Stimulated activated naive CD4-positive, alpha-beta T cell (primary cell): ENCODE data around the gene EFHC1.
"Not testable (repeated sequence)": the region's sequence is repeated elsewhere in the genome, so short reads cannot be mapped to it uniquely, and the experiment has no call there.

Experiments used
- DNase-seq, 6 experiments: peaks; one replicate each; lab custom pipeline; 2025; lab: John Stamatoyannopoulos, UW

EFHC1 gene

DNA sequence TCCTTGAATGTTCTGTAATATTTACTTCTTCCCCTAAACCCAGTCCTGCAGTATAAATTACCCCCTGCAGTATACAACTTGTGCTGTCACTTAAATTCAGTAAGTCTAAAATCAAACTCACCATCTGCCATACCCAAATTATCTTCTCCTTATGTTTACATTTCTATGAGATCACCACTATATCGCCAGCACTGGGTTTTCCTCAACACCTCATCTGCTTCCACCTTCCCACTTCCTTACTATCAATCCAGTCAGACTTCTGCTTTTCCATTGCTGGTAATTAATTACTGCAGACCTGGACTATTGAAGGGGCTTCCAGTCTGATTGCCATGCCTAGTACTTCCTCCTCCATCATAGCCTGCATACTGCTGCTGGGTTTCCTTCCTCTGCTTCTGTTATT lies 15.2 kb downstream of the EFHC1 start:
- DNase-seq: no peak

DNA sequence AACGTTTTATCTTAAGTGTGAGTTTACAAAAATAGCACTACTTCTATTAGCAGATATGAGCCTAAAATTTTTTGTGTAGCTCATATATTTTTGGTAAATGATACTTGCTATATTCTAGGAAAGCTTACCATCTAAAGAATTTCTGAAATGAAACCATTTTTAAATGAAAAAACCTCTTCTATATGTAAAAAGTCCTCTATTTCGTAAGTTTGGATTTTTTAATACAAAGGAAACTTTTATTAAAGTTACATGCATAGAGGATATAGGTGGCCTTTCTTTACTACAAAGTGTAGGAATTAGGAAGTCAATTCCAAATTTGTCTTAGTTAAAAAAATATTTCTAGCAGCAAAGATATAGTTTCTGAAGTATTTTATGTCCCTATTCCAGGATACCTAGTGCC lies 18.8 kb downstream of the EFHC1 start:
- no peak for DNase-seq

DNA sequence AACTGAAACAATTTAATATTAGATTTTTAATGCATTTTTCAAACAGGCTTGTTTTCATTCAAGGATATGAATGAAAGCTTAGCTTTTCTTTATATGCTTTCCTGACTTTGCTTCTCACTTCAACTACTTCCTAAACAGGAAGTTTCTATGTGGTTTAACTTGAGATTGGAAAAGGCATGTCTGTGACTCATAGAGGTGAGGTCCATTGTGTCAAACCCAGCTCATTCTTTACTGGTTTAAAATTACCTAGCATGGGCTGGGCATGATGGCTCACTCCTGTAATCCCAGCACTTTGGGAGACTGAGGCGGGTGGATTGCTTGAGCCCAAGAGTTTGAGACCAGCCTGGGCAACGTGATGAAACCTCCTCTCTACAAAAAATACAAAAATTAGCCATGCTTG lies 34.4 kb downstream of the EFHC1 start:
- no peak for DNase-seq

DNA sequence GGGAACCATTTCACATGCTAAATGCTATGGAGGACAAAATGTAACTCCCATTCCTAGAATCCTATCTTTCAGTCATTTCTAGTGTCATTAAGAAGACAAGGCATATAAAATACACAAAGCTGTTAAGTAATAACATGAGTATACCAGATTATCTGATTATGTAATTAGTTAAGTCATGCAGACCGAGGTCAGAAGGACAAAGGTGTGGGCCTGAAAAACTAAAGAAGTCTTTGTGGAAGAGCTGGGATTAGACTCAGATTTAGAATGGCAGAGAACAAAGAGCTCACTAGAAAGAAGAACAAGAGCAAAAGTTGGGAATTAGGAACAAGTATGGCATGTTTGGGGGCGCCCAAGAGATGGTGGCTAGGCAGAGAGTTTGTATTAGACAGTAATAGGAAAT lies 37.0 kb downstream of the EFHC1 start:
- DNase-seq: no peak

DNA sequence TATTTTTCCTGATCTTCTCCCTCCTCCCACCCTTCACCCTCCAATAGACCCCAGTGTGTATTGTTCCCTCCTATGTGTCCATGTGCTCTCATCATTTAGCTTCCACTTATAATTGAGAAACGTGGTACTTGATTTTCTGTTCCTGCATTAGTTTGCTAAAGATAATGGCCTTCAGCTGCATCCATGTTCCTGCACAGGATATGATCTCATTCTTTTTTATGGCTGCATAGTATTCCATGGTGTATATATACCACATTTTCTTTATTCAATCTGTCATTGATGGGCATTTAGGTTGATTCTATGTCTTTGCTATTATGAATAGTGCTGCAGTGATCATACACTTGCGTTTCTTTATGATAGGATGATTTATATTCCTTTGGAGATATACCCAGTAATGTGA lies 41.1 kb downstream of the EFHC1 start:
- DNase-seq: not testable (repeated sequence)

DNA sequence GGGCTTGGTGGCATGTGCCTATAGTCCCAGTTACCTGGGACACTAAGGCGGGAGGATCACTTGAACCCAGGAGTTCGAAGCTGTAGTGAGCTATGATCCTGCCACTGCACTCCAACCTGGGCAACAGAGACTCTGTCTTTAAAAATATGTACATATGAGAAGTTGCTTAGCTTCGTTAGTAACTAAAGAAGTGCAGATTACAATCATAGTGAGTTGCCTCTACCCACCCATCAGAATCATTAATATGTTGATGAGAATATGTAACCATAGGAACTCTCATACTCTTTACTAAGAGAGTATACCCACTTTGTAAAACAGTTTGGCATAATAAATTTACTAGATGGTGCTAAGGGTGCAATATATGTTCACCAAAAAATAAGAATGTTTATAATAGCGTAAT lies 54.0 kb downstream of the EFHC1 start:
- DNase-seq: no peak

DNA sequence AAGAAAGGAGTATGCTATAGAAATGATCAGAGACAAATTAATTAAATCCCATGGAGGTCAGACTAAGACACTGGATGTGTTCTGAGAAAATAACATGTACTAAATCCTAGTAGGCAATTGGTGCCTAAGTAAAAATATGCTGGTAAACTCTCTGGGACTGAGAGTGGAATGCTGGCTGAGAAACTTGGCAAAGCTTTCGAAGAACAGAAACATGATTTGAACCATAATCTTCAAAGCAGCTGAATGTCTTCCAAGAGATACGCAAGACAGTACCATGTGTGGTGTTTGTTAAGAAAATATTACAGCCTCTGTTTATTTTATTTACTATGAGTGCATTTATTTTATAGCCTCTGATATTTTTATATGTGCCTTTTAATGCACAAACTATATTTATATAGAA lies 55.2 kb downstream of the EFHC1 start:
- DNase-seq: no peak

DNA sequence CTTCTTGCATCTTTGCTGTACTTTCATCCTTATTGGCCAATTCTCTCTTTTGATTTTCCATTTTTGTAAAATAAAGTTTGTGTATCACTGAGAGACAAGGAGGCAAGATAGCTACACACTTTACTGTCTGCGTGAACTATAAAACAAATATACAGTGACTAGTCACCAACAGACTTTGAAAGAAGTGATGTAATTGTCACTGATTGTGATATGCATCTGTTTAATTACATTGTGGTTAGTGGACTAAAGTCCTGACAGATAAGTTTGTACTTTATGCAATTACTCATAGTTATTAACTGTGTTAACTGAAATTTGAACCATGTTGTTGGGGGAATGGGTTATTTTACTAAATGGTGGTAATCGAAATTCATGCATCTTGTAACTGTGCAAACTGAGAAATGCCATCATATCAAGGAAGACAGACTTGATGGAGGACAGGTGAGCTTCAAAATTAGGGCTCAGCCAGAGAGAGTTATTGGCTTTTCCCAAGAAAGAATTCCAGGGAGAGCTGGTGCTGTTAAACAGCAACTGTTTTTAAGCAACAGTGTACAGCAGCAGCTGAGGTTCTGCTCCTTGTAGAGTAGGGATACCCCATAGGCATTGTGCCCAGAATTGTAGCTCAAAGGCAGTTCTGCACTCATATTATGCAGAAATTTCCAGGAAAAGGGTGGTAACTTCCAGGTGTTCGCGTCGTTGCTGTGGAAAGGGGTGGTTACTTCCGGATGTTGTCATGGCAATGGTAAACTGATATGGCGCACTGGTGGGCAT lies 62.9 kb downstream of the EFHC1 start:
- DNase-seq: no peak

DNA sequence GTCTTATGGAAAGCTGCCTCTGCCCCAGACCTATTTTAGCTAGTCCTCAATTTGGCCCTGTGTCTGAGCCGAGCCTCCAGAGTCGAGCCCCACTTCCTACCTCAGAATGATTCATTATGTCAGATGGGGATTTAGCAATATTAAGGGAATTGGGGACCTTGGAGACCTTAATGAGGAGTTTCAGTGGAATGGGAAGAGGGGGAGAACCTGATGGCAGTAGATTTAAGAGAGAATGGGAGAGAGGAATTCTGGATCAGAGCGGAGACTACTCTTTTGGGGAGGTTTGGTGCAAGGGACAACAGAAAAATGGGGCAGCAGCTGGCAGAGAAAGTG lies 63.5 kb downstream of the EFHC1 start:
- DNase-seq: no peak

DNA sequence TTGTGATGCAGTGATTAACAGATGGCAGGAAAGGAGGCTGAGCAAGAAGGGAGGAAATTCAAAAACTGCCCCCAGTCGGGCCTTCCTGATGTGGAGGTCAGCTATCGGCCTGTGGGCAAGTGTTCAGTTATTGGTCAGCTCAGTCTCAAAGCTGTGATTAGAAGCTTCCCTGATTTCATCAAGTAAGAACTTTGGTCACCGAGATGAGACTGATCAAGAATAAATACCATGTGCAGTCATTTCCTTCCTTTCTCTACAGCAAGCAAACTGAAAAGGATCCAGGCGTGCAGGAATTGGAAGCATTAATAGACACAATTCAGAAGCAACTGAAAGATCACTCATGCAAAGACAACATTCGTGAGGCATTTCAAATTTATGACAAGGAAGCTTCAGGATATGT lies 69.7 kb downstream of the EFHC1 start:
- DNase-seq: no peak

DNA sequence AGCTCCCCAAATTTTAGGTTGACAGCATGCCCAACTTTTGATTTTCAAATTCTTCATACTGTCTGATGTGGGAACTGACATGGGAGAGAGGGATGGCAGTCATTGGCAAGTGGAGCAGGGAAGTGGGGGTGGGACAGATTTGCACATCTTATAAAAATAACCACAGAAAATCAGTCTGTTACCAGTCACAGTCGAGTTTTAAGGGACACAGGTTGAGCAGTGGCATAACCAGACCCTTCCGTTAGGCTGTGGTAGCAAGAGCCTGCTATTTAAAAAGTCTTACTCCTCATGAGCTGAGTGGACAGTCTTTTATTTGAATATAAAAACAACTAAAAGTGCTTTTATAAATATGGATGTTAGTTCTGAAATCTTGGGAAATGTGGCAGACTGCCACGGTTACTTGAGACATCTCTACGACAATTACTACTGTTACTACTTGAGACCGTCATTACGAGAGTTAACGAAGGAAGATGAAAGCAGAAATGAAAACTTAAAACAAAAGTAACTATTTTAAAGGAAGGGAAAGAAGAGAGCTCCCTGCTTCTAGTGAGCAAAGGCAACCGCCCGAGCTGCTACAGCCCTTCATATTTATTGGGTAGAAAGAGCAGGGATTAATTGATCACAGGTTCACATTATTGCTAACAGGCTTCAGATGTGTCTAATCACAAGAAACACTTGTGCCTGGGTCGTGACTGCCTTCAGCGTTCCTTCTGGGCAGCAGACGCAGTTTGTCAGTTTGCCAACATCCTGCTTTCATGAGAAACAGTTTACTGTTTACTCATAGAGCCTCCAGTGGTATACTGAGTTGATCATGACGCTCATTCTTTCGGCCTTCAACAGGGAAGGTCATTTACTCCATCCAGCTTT lies 71.3 kb downstream of the EFHC1 start:
- no peak for DNase-seq

DNA sequence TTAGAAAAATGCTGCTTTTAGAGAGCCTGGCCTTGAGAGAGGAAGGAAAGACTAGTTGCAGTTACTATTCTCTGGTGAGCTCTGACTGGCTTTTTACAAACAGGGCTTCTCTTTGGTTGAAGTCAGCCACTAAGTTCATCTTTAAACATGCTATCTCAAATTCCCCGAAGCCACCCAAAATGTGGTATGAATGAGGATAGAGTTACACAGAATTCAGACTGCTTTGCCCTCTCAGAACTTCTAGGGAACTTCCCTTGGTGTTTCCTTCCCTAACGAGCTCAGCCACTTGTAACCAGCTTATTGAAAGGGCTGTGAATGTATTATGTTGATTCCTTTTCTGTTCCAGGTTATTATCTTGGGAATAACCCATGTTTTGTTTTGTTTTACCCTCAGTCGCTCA lies 73.5 kb downstream of the EFHC1 start:
- DNase-seq: no peak

DNA sequence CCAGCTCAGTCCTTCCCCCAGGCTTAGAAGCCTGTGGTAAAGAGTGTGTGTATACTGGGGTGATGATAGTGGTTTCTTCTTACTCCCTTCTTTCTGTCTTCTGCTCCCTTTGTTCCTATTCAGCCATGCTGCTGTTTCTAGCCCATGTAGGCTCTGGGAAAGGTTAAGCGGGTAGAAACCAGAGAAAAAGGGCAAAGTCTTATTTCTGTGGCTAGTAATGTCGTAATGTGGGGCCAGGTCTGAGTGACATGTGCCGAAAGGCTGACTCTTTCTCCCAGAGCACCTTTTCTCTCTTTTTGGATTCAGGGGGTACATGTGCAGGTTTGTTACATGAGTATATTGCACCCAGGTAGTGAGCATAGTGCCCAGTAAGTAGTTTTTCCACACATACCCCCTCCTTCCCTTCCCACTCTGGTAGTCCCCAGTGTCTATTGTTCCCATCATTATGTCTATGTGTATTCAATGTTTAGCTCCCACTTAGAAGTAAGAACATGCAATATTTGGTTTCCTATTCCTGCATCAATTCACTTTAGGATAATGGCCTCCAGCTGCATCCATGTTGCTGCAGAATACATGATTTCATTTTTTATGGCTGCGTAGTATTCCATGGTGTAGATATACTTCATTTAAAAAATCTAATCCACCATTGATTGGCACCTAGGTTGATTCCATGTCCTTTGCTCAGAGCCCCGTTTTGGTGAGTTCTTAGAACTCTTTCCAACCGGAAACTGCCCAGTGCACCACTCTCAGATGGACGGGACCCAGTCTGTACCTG lies 74.3 kb downstream of the EFHC1 start:
- DNase-seq: no peak

DNA sequence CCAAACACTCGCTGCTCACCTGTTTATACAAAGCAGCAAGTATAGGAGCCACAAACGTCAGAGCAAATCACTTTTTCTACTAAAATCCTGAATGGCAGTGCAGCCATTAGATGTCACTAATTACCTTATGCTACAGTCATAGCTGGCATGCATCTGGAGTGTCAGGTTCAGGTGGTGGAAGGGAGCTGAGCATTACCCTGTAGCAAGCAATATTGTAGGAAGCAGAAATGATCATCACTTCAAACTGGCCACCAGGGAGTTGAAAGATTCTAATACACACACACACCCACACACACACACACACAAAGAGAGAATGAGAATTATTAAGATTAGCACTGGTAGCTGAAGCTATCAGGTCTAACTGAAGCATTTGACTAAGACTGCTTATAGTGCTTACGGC lies 75.8 kb downstream of the EFHC1 start:
- DNase-seq: no peak

DNA sequence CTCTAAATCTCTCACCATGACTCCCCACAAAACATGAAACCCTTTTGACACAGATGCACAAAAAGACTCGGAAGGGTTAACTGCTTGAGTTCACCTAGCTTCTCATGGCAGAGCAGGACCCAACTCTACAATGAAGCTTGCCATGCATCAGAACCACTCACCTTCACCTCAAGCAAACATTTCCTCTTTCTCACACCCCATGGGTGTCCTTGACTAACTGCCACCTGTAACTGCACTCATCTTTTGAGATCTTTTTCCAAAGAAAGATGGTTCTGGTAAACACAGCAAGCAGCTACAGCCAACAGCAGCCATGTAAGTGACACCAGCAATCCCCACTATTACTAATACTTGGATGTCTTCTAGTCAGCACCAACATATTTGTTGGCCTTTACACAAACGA lies 76.5 kb downstream of the EFHC1 start:
- DNase-seq: no peak

DNA sequence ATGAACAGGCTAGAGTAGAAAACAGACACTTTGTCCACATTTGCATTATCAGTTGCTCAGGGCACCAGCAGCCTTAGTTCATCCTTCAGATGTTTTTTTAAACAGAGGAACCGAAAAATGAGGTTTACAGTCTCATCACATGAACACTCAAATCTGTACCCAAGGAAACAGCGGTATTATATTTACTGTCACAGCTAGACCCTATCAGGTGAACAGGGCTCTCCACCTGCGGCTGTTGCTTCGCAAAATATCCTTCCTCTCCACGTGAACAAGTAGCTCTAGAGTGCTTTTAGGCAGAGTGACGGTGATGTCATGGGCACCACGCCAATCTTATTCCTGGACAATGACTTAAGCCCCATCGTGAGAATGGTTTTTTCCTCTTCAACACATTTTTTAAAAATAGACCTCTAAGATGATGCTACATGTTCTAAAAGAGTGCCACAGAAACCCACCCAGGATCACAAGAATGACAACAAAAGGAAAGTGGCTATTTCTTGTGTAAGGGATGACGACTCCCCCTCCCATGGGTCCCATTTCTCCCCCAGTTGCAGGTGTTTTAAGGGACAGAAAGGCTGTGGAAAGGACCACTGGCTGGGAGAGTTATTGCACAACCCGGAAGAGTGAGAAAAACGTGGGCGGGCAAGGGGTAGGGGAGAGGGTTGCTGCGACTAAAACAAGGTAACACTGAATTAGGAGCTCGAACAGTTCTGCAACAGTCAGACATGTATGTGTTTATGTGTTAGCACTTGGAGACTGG lies 77.7 kb downstream of the EFHC1 start:
- no peak for DNase-seq

DNA sequence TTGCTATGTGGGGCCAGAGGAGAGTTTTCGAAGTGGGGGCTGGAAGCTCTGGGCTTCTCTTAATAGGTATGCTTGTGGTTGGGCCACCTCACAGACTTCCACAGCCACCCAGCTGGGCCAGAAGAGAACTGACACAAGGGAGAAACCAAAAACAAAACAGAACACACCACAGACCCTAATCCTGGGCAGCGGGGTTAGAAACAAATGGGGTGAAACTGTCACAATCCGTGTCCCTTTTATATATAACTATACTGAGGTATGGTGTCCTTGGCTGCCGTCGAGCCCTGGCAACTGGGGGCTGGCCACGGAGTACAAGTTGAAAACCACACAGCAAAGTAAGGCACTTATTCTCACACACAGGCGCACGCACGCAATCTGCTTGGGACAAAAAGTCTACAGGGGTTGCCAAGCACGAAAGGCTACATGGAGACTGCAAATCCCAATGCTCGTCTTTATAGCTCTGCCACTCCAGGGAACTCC lies 78.4 kb downstream of the EFHC1 start:
- no peak for DNase-seq

DNA sequence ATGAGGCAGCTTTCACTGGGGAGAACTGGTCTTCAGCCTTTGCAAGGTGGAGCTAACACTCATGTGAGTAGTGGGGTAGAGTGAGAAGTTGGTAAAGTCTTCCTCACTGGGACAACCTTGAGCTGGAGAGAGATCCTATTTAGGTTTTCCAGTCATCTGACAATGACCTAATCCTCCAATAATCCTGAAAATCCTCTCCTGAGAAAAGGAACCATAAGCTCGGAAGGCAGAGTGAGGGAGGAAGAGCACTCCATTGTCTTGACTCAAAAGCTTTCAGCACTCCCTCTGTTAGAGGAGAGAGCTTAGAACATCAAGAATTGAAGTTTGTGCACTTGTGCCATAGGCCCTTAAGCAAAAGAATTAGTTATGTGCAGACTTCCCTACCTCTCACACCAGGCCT lies 78.9 kb downstream of the EFHC1 start:
- DNase-seq: no peak

DNA sequence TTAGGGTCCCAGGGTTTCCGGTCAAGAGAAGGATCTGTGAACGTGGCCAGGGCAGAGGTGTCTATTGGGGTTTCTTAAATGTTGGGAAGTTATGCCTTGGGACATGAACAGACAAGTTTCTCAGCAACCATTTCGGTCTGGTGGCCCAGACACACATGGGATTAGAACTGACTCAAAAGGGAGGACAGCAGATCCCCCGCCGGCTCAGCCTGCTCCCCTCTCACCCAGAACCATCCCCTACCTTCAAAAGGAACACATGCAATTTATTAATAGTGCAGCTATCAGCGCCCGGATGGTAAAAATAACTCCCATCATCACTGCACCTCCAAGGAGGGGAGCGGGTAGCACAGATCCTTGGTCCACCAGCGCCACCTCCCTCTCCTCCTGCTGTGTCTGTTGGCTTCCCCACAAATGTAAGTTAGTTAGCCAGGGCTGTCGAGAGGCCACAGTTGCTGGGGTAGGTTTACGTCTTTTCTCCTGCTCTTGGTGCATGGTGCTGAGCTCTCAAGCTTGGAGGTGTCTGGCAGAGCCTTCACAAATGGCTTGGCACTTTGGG lies 79.6 kb downstream of the EFHC1 start:
- DNase-seq: no peak

DNA sequence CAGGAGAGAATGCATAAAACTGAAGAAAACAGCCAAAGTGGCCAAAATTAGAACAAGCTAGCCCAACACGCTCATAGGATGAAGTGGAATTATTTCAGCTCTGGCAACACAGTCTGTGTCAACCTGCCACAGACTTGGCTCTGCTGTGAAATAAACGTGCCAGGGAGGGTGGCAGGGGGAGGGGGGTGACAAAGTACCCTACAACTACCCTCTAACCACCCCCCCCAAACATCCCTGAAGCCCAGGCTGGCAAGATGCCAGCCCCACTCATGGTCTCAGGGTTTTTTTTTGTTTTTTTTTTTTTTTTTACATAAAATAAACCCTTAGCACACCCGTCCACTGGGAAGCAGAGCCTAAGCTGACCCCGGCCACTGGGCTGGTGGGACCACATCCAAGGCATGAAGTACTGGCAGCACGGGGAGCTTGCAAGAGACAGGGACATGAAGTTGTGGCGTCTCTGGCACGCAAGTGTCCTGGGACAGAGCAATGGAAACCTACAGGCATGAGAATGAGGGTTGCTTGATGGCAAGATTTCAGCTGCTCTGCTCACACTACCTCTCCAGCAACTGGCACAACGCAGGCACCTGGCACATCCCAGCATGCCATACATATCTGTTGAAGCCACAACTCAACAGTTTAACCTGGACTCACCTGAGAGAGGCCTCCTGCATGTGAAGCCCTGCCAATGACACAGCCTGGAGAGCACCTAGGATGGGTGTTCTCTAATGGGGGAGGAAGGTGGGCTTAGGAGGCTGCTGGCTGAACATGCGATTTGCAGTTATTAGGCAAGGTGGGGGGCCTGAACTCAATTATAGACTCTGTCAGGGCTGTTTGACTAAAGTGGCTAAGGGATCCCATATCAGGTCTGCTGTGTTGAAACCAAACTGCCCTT lies 80.3 kb downstream of the EFHC1 start:
- no peak for DNase-seq
